GM19099 (cell line): ENCODE results near the gene FGD4.

Experiments
- POLR2A ChIP-seq: IDR thresholded peaks from 3 replicates; pipeline ENCODE4 v1.6.1; 2011; ENCODE audit warnings: low read depth; ENCODE audit not compliant: insufficient read length; ENCODE audit errors: extremely low read depth

The FGD4 gene

DNA sequence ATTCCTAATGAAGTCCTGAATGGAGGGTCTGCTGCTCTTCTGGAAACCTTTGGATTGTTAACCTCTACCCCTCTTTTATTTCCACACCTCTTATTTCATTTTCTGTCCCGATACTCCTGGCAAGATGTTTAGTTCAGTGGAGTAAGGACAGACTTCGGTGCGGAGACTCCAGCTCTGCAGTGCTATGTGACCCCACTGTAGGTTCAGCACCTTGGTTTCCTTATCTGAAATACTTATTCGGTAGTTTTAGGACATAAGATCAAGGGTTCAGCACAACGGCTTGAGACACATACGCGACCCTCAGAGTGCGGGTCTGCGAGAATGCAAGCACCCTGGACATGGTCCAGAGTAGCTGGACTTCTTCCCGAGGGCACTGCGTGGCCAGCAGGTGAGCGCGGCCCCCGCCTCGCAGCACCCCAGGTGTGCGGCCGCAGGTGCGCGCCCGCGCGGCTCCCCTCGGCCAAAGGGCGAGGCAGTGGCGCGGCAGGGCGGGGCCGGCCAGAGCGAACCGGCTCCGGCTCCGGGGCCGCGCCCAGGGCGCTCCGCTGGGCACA, 465 bp upstream of the FGD4 start:
- no peak for TF ChIP-seq POLR2A

DNA sequence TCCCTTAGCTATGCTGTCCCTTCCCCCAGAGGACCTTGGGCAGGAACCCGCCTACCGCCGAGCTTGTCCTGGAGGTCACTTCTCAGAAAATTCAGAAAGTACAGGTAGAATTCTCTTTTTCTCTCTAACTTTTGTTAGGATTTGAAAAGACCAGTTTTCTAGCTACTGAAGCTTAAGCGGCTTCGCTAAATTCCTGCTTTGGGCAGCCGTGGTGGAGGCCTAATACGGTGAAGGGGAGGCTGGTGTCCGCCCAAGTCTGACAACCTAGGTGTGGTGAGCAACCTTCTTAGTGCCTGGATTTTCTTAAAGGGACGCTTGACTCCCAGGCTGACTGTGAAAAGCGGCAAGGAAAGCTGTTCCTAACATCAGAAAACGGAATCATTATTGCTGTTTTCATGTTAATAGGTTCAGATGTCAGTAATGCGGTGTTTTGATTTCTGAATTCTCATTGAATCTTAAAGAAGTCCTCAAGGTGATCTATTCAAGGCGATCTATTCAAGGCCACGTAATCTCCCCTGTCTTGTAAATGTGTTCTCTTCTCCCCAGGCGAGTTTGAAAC, 835 bp downstream of the FGD4 start:
- TF ChIP-seq POLR2A = no peak

DNA sequence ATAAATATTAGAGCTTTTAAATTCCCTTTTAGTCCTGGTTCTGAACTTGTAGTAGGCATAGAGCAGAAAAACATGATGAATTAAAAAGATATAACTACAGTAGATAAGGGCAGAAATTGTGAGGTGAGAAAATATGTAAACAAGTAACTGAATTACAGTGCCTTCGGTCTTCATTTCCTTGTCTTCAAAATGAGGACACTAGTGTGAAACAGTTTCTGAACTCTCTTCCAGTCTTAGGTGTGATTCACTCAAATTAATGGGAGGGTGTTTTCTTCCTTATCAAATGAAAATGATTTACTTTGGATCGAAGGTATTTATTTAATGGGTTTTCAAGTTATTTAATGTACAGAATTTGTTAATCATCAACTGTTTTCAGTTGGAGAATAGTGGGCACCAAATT, 1.5 kb downstream of the FGD4 start:
- TF ChIP-seq POLR2A = no peak

DNA sequence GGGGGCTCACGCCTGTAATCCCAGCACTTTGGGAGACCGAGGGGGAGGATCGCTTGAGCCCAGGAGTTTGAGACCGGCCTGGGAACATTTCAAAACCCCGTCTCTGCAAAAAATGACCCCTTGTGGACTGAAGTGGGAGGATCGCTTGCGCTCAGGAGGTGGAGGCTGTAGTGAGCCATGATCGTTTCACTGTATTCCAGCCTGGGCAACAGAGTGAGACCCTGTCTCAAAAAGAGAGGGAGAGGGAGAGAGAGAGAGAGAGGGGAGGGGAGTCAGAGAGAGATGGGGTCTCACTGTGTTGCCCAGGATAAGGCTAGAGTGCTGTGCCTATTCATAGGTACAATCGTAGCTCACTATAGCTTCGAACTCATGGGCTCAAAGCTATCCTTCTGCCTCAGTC, 2.8 kb downstream of the FGD4 start:
- TF ChIP-seq POLR2A = no peak

DNA sequence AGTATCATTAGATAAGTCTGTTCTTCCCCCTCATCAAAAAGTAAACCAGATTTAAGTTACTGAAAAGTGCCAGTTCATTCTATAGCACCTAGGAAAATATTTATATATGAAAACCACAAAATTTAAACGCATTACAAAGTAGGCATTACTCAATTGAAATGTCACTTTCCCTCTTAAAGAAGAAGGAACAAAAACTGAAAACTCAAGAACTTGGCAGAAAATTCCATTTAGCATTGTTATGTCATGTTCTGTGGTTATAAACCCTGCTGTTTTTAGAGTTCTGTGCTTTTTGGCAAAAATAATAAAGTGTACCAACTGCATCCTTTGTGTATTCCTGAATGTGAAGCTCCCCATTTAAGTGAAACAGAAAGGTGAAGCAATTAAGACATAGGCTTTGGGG, 3.6 kb downstream of the FGD4 start:
- no peak for TF ChIP-seq POLR2A

DNA sequence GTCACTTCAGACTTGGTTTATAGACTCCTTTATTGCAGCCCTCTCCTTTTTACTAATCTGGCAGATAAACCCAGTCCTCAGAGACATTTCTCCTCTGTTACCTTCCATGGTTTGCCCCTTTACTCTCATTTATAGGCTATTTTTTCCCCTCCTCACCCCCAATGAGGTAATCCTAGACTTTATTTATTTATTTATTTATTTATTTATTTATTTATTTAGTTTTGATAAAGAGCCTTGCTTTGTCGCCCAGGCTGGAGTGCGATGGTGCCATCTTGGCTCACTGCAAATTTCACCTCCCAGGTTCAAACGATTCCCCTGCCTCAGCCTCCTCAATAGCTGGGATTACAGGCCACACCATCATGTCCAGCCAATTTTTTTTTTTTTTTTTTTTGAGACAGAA, 8.4 kb downstream of the FGD4 start:
- TF ChIP-seq POLR2A = no peak

DNA sequence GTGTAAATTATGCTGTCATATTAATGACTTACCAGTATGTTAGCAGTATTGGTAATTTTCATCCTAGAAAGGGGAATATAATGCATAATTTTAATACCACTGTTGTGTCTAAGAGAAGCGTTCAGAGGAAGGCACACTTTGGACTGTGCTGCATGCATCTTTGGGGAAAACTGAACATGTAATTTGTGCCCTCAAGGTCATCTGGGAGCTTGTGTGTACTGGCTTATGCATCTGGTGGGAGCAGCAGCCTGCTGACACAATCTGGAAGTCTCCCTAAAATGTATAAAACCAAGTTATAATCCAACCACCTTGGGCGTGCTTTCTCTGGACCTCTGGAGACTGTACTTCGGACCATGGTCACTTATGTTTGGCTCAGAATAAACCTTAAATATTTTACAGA, 14.1 kb downstream of the FGD4 start:
- no peak for TF ChIP-seq POLR2A

DNA sequence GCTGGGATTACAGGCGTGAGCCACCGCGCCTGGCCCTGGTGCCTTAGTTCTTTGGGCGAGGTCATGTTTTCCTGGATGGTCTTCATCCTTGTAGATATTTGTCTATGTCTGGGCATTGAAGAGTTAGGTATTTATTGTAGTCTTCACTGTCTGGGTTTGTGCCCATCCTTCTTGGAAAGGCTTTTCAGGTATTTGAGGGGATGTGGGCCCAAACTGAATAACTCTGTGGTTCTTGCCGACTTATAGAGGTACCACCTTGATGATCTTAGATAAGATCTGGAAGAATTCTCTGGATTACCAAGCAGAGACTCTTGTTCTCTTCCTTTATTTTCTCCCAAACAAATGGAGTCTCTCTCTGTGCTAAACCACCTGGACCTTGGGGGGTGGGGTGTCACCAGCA, 18.9 kb downstream of the FGD4 start:
- no peak for TF ChIP-seq POLR2A

DNA sequence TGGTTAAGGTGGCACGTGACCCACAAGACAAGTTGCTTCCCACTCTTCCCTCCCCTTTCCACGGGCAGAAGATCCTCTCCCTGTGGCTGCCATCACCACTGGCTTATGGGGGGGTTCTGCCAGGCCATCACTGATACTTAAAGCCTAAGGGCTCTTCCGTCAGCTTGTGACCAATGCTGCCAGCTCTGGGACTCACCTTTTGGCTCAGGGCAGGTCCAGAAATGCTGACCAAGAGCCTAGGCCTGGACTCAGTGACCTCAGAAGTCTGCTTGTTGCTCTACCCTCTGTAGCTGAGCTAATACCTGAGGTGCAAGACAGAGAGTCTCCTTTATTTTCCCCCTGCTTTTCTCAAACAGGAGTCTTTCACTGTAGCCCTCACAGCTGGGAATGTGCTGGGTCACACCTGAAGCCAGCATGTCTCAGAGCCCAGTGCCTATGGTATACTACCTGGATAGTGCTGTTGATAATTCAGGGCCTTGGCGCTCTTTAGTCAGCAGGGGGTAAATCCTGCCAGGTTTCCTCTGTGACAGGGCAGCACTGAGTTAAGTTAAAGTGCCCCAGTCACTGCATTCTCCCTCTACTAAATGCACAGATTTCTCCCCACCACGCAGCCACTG, 19.7 kb downstream of the FGD4 start:
- TF ChIP-seq POLR2A = no peak

DNA sequence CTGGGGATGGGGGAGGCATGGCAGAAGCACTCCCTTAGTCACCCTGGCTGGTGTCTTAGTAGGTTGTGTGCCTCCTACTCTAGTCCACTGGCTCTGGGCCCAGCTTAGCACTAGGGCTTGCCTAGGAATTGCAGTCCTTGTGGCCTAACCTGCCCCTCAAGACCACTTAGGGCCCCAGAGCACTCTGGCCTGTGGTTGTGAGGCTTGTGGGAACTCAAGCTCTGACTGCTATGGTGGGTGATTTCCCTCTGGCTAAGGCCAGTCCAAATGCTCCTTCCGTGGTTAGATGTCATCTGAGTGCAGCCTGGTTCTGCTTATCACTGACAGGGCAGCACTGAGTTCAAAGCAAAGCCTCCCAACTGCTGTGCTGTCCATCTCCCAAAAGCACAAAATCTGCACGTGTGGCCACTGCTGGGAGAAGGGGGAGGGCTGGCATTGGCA, 20.2 kb downstream of the FGD4 start:
- no peak for TF ChIP-seq POLR2A

DNA sequence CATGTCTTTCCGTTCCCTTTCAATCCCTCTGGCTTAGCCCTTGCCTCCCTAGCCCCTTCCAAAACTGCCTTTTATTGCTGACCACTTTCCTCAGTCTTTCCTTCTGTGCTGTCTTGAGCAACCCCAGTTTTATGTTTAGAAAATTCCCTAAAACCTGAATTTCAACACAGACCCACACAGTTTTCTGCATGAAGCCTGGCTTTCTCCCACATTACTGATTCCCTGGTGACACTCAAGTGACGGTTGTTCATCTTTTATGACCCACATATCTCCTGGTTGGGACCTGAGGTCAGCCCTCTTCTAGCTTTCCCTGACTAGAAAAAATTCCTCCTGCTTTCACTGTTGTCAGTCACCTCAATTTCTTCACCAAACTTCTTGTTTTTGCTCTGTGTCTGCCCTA, 21.0 kb downstream of the FGD4 start:
- TF ChIP-seq POLR2A = no peak

DNA sequence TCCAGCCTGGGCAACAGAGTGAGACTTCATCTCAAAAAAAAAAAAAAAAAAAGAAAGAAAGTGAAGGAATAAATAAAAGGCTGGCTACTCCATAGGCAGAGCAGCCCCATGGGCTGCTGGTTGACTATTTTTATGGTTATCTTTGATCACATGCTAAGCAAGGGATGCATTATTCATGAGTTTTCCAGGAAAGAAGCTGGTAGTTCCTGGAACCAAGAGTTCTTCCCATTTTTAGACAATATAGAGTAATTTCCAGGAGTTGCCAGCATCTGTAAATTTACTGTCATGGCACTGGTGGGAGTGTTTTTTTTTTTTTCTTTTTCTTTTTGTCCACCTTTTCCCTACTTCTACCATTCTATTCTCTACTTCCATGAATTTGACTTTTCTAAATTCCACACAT, 24.2 kb downstream of the FGD4 start:
- TF ChIP-seq POLR2A = no peak

DNA sequence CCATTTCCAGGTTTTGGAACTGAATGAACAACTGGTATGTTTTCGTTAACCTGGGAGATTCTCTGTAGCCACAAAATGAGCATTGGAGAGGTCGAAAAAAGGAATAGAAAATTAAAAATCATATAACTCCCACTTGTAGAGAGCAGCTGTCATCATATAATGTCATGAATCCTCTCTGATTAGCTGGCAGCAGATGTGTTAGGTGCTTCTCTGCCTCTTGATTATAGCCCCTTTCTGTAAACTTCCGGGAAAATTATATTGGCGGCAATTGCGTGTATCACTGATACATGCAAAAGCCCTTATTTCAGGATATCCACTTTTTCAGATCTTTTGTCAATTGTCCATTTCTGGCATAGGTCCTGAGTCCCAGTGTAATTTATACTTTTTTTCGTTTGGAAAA, 31.7 kb downstream of the FGD4 start:
- TF ChIP-seq POLR2A = no peak

DNA sequence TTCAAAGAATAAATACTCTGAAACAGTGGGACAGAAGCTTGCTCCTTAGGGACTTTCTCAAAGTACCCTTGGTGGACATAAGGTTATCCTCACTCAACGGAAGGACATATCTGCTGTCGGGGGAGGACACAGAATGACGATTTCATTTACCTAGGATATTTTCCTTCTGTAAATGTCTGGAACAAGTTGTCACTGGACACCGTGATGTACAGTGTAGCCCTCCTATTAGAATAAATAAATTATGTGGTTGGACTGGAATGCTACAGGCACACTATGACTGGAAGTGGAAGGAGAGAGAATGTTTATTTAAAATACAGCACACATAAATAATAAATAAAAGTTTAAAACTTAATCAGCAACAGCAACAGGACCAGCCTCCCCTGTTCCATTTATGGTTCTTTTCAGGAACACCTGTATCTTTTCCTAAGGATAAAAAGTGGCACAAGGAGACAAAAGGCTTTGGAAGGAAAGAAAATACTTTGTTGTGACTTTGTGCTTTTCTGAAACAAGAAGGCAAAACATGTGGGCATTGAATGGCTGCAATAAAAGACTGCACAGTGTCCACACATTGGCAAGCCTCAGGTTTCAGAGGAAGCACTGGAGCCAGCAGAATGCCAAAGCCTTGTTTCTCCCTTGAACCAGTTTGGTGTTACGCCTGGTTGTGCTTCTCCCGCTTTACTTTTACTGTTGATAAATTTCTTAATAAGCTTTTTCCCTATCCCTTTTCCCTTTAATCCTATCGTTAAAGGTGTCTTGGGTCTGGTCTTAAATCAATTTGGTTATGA, 36.8 kb downstream of the FGD4 start:
- TF ChIP-seq POLR2A = no peak

DNA sequence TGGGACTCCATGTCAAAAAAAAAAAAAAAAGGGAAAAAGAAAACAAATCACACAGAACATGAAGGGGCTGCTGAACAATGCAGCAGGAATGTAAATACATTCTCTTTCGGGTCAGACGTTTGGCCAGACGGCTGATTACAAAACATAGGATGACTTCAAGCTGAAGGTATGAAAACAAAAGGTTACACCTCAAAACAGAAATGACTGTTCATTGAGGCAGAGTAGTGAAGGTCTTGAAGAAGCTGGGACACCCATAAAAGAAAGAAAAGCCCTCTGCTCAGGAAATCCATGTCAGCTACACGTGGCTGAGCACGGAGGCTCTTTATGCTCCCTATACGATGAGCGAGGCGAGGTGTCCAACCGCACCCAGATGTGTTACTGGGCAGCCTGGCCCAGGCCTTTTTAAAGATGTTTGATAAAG, 37.7 kb downstream of the FGD4 start:
- no peak for TF ChIP-seq POLR2A
